GM23338 (cell line): ENCODE results near the gene CCDC90B. TPM values are rescaled to one million over a fixed set of nuclear protein-coding genes. Genes with fewer than 3 reads are reported as not detected.

ENCODE experiments used
- ATAC-seq: fragments of 200-7000 bp; cut with Tn5 transposase; 3 replicates; pipeline ENCODE4 v1.9.1; 2020
- DNase-seq: peaks from one replicate; pipeline ENCODE4 v3.0.0-alpha.2; 2015; ENCODE audit warnings: low spot score
- H2AFZ ChIP-seq: fragments of 200-600 bp; sonication (generic); 2 replicates; pipeline ENCODE4 v1.8.0; 2016; ENCODE audit warnings: antibody characterized with exemption, mild to moderate bottlenecking, moderate library complexity
- H3F3A ChIP-seq: fragments of 200-600 bp; sonication (generic); replicated peaks from 2 replicates; pipeline ENCODE4 v1.8.0; 2017; ENCODE audit warnings: antibody characterized with exemption, mixed run types, low read depth
- H3K27ac ChIP-seq: fragments of 200-600 bp; sonication (generic); 2 replicates; pipeline ENCODE4 v1.6.1; 2016; ENCODE audit warnings: low read depth
- H3K27me3 ChIP-seq: fragments of 200-600 bp; sonication (generic); 2 replicates; pipeline ENCODE4 v1.8.0; 2016; ENCODE audit warnings: mild to moderate bottlenecking, mixed run types, moderate library complexity; ENCODE audit not compliant: insufficient read depth
- H3K36me3 ChIP-seq: fragments of 200-600 bp; sonication (generic); 2 replicates; pipeline ENCODE4 v1.8.0; 2016; ENCODE audit warnings: mild to moderate bottlenecking; ENCODE audit not compliant: insufficient read depth
- H3K4me1 ChIP-seq: fragments of 200-600 bp; sonication (generic); 2 replicates; pipeline ENCODE4 v1.8.0; 2016; ENCODE audit warnings: mild to moderate bottlenecking, moderate library complexity; ENCODE audit not compliant: insufficient read depth
- H3K4me2 ChIP-seq: fragments of 200-600 bp; sonication (generic); 2 replicates; pipeline ENCODE4 v1.7.1; 2017; ENCODE audit warnings: mixed run types
- H3K4me3 ChIP-seq: fragments of 200-600 bp; sonication (generic); 2 replicates; pipeline ENCODE4 v1.6.1; 2016; ENCODE audit warnings: mixed run types
- H3K79me2 ChIP-seq: fragments of 200-600 bp; sonication (generic); replicated peaks from 2 replicates; pipeline ENCODE4 v1.8.0; 2017; ENCODE audit warnings: mild to moderate bottlenecking; ENCODE audit not compliant: insufficient read depth
- H3K9me2 ChIP-seq: fragments of 200-600 bp; sonication (generic); 2 replicates; pipeline ENCODE4 v1.8.0; 2017; ENCODE audit not compliant: insufficient read depth
- H4K20me1 ChIP-seq: fragments of 200-600 bp; sonication (generic); replicated peaks from 2 replicates; pipeline ENCODE4 v1.8.0; 2017; ENCODE audit warnings: mild to moderate bottlenecking; ENCODE audit not compliant: insufficient read depth
- H3K27ac Mint-ChIP-seq: 2 replicates; pipeline ENCODE4 v1.8.0; 2020; ENCODE audit warnings: inconsistent platforms, mild to moderate bottlenecking, moderate library complexity, mixed read lengths
- H3K27me3 Mint-ChIP-seq: 3 replicates; pipeline ENCODE4 v1.8.0; 2022; ENCODE audit warnings: low read depth, mild to moderate bottlenecking, moderate library complexity, mixed read lengths, inconsistent platforms; ENCODE audit not compliant: insufficient read depth, poor library complexity
- H3K36me3 Mint-ChIP-seq: 3 replicates; pipeline ENCODE4 v1.8.0; 2021; ENCODE audit warnings: low read depth, mild to moderate bottlenecking, inconsistent platforms, moderate library complexity, mixed read lengths
- H3K4me1 Mint-ChIP-seq: 3 replicates; pipeline ENCODE4 v1.8.0; 2020; ENCODE audit warnings: mild to moderate bottlenecking, inconsistent platforms, mixed read lengths
- H3K4me3 Mint-ChIP-seq: 3 replicates; pipeline ENCODE4 v1.8.0; 2021; ENCODE audit warnings: moderate library complexity, mild to moderate bottlenecking, inconsistent platforms, mixed read lengths
- H3K9me3 Mint-ChIP-seq: 3 replicates; pipeline ENCODE4 v1.8.0; 2020; ENCODE audit warnings: moderate library complexity, mild to moderate bottlenecking, inconsistent platforms, mixed read lengths
- CTCF ChIP-seq, 2 experiments: fragments of 200-600 bp in 1 of 2; sonication (generic) in 1 of 2; conservative IDR thresholded peaks; 2 replicates each; pipeline versions ENCODE4 v1.5.1 to v1.6.1; 2016 to 2017; ENCODE audit warnings: antibody characterized with exemption in 2 of 2, low read depth in 2 of 2, mild to moderate bottlenecking in 2 of 2, moderate library complexity in 1 of 2
- EZH2phosphoT487 ChIP-seq: fragments of 200-600 bp; sonication (generic); IDR thresholded peaks from one replicate; pipeline ENCODE4 v1.8.1; 2018; ENCODE audit warnings: antibody characterized with exemption; ENCODE audit not compliant: unreplicated experiment
- JUNB ChIP-seq: IDR thresholded peaks from one replicate; pipeline ENCODE4 v1.6.1; 2016; ENCODE audit warnings: antibody characterized with exemption; ENCODE audit not compliant: unreplicated experiment
- NANOG ChIP-seq: IDR thresholded peaks from 2 replicates; pipeline ENCODE4 v1.6.1; 2016; ENCODE audit warnings: antibody characterized with exemption, borderline replicate concordance
- polyA plus RNA-seq: library from polyadenylated mRNA; unstranded; fragments of >200 nt; fragmentation: Nextera tagmentation; extraction: Ambion mirVana; gene quantifications from 2 replicates; pipeline ENCODE4 v1.2.1, GENCODE V29; 2016
- total RNA-seq: library from RNA; depleted of rRNA; stranded (reverse); fragments of >200 nt; shearing (Covaris generic); gene quantifications from 2 replicates; pipeline ENCODE4 v1.2.3, GENCODE V29; 2014

The CCDC90B gene
- total and polyA plus RNA-seq, 2 experiments from 2014 or later: 55.1 to 89.0 TPM

DNA sequence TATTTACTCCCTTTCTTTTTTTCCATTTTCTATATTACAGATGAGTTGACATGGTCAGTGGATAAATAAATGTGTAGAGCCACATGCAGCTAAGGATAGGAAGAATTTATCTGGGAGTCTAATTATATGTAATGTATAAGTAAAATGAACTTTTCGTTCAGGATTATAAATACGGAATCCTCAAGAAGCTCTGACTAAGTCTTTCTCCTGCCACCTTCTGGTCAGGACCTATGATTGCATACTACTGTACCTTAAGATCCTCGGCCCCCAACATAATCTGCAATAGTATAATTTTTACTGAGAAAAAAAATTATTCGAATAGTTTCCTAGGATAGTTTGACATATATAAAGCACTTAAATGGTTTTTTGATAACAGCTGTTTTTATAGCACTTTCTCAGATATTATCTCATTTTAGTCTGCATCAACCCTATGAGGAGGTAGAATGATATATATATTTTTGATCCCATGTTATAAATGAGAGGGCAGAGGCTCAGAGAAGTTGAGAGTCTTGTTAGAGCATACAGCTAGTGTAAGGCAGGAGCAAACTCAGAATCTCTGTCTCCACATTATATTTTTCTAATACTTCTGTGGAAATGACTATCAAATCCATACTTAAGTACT, 36.1 kb downstream of the CCDC90B start:
- no peaks in the 10 kb centered on the region for H3K36me3 ChIP-seq
- H3F3A ChIP-seq: no peaks in the 10 kb centered on the region
- H2AFZ ChIP-seq: no peak overlapping the region
- H3K27ac ChIP-seq: no peak overlapping the region
- no peaks in the 10 kb centered on the region for H3K9me2 ChIP-seq
- peak; percentile 64 for ATAC-seq
- H3K9me3 Mint-ChIP-seq: no peaks in the 10 kb centered on the region
- no peaks in the 10 kb centered on the region for H3K27me3 ChIP-seq
- no peaks in the 10 kb centered on the region for H3K4me1 Mint-ChIP-seq
- no peak overlapping the region for H3K27ac Mint-ChIP-seq
- no peaks in the 10 kb centered on the region for H3K4me1 ChIP-seq
- peak; percentile 59 for DNase-seq
- H4K20me1 ChIP-seq: no peaks in the 10 kb centered on the region
- no peak overlapping the region for H3K4me3 ChIP-seq
- no peaks in the 10 kb centered on the region for H3K36me3 Mint-ChIP-seq
- H3K4me3 Mint-ChIP-seq: no peak overlapping the region
- no peaks in the 10 kb centered on the region for H3K79me2 ChIP-seq
- H3K27me3 Mint-ChIP-seq: peaks cover 4% of the 10 kb centered on the region
- no peak for TF ChIP-seq NANOG
- TF ChIP-seq CTCF (conservative IDR thresholded peaks at IDR 0.05; ENCODE audit: low read depth in 2 of 2): peak; percentile 65 to 73
- no peak overlapping the region for H3K4me2 ChIP-seq

DNA sequence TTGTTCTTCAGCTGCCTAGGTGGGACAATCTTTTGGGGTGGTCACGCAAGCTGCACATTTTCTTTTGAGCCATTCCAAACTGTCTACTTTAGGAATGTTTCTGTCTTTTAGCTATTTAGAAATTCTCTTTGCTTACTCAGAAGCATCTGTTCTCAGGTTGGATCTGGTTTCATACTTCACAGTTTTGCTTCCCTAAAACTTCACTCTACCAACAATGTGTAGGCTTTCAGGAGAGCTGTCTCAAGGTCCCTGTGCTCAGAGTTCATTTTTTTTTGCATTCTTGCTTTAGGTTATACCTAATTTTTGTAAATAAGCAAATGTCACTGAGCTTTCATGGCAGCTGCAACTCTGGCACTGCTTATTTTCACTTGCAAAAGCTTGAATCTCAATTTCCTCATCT, 36.7 kb downstream of the CCDC90B start:
- no peak overlapping the region for H3K4me3 ChIP-seq
- no peak overlapping the region for H2AFZ ChIP-seq
- no peak overlapping the region for H3K27ac Mint-ChIP-seq
- H3K36me3 Mint-ChIP-seq: no peaks in the 10 kb centered on the region
- DNase-seq: no peak
- peaks cover 4% of the 10 kb centered on the region for H3K27me3 Mint-ChIP-seq
- no peak for TF ChIP-seq EZH2phosphoT487
- TF ChIP-seq JUNB: no peak
- no peak overlapping the region for H3K4me2 ChIP-seq
- H3K36me3 ChIP-seq: no peaks in the 10 kb centered on the region
- no peak for ATAC-seq
- H3F3A ChIP-seq: no peaks in the 10 kb centered on the region
- no peaks in the 10 kb centered on the region for H3K4me1 Mint-ChIP-seq
- H3K9me3 Mint-ChIP-seq: no peaks in the 10 kb centered on the region
- no peaks in the 10 kb centered on the region for H3K79me2 ChIP-seq
- H3K27me3 ChIP-seq: no peaks in the 10 kb centered on the region
- no peaks in the 10 kb centered on the region for H3K4me1 ChIP-seq
- H3K9me2 ChIP-seq: no peaks in the 10 kb centered on the region
- no peaks in the 10 kb centered on the region for H4K20me1 ChIP-seq
- H3K27ac ChIP-seq: no peak overlapping the region
- no peak overlapping the region for H3K4me3 Mint-ChIP-seq

- Mint-ChIP-seq H3K27me3 (no peaks in the 10 kb centered on the region), H3K9me3 (no peaks in the 10 kb centered on the region), H3K36me3 (no peaks in the 10 kb centered on the region), H3K4me3 (no peak overlapping the region), H3K4me1 (no peaks in the 10 kb centered on the region), H3K27ac (no peak overlapping the region)
- peak; percentile 72 to 90 for TF ChIP-seq CTCF (conservative IDR thresholded peaks at IDR 0.05; ENCODE audit: low read depth in 2 of 2)
- no peak for TF ChIP-seq EZH2phosphoT487
- Histone ChIP-seq H2AFZ (no peak overlapping the region), H3K27me3 (no peaks in the 10 kb centered on the region), H3K4me2 (no peak overlapping the region), H3F3A (no peaks in the 10 kb centered on the region), H3K79me2 (no peaks in the 10 kb centered on the region), H3K36me3 (no peaks in the 10 kb centered on the region), H3K27ac (no peak overlapping the region), H3K4me3 (no peak overlapping the region), H3K4me1 (no peaks in the 10 kb centered on the region), H4K20me1 (no peaks in the 10 kb centered on the region), H3K9me2 (no peaks in the 10 kb centered on the region)
- ATAC-seq (peak; percentile 99), DNase-seq (peak; percentile 88)
Observed at GRCh38 chr11:83241291-83241946, 44.7 kb downstream of the CCDC90B start.
